GM23338 (cell line): ENCODE results near the gene PIGH. TPM values are rescaled to one million over a fixed set of nuclear protein-coding genes. Genes with fewer than 3 reads are reported as not detected.

Experiments
- ATAC-seq: fragments of 200-7000 bp; cut with Tn5 transposase; 3 replicates; pipeline ENCODE4 v1.9.1; 2020
- DNase-seq: peaks from one replicate; pipeline ENCODE4 v3.0.0-alpha.2; 2015; ENCODE audit warnings: low spot score
- H2AFZ ChIP-seq: fragments of 200-600 bp; sonication (generic); 2 replicates; pipeline ENCODE4 v1.8.0; 2016; ENCODE audit warnings: antibody characterized with exemption, mild to moderate bottlenecking, moderate library complexity
- H3F3A ChIP-seq: fragments of 200-600 bp; sonication (generic); replicated peaks from 2 replicates; pipeline ENCODE4 v1.8.0; 2017; ENCODE audit warnings: antibody characterized with exemption, mixed run types, low read depth
- H3K27ac ChIP-seq: fragments of 200-600 bp; sonication (generic); 2 replicates; pipeline ENCODE4 v1.6.1; 2016; ENCODE audit warnings: low read depth
- H3K27me3 ChIP-seq: fragments of 200-600 bp; sonication (generic); 2 replicates; pipeline ENCODE4 v1.8.0; 2016; ENCODE audit warnings: mild to moderate bottlenecking, mixed run types, moderate library complexity; ENCODE audit not compliant: insufficient read depth
- H3K36me3 ChIP-seq: fragments of 200-600 bp; sonication (generic); 2 replicates; pipeline ENCODE4 v1.8.0; 2016; ENCODE audit warnings: mild to moderate bottlenecking; ENCODE audit not compliant: insufficient read depth
- H3K4me1 ChIP-seq: fragments of 200-600 bp; sonication (generic); 2 replicates; pipeline ENCODE4 v1.8.0; 2016; ENCODE audit warnings: mild to moderate bottlenecking, moderate library complexity; ENCODE audit not compliant: insufficient read depth
- H3K4me2 ChIP-seq: fragments of 200-600 bp; sonication (generic); 2 replicates; pipeline ENCODE4 v1.7.1; 2017; ENCODE audit warnings: mixed run types
- H3K4me3 ChIP-seq: fragments of 200-600 bp; sonication (generic); 2 replicates; pipeline ENCODE4 v1.6.1; 2016; ENCODE audit warnings: mixed run types
- H3K79me2 ChIP-seq: fragments of 200-600 bp; sonication (generic); replicated peaks from 2 replicates; pipeline ENCODE4 v1.8.0; 2017; ENCODE audit warnings: mild to moderate bottlenecking; ENCODE audit not compliant: insufficient read depth
- H3K9me2 ChIP-seq: fragments of 200-600 bp; sonication (generic); 2 replicates; pipeline ENCODE4 v1.8.0; 2017; ENCODE audit not compliant: insufficient read depth
- H4K20me1 ChIP-seq: fragments of 200-600 bp; sonication (generic); replicated peaks from 2 replicates; pipeline ENCODE4 v1.8.0; 2017; ENCODE audit warnings: mild to moderate bottlenecking; ENCODE audit not compliant: insufficient read depth
- H3K27ac Mint-ChIP-seq: 2 replicates; pipeline ENCODE4 v1.8.0; 2020; ENCODE audit warnings: inconsistent platforms, mild to moderate bottlenecking, moderate library complexity, mixed read lengths
- H3K27me3 Mint-ChIP-seq: 3 replicates; pipeline ENCODE4 v1.8.0; 2022; ENCODE audit warnings: low read depth, mild to moderate bottlenecking, moderate library complexity, mixed read lengths, inconsistent platforms; ENCODE audit not compliant: insufficient read depth, poor library complexity
- H3K36me3 Mint-ChIP-seq: 3 replicates; pipeline ENCODE4 v1.8.0; 2021; ENCODE audit warnings: low read depth, mild to moderate bottlenecking, inconsistent platforms, moderate library complexity, mixed read lengths
- H3K4me1 Mint-ChIP-seq: 3 replicates; pipeline ENCODE4 v1.8.0; 2020; ENCODE audit warnings: mild to moderate bottlenecking, inconsistent platforms, mixed read lengths
- H3K4me3 Mint-ChIP-seq: 3 replicates; pipeline ENCODE4 v1.8.0; 2021; ENCODE audit warnings: moderate library complexity, mild to moderate bottlenecking, inconsistent platforms, mixed read lengths
- H3K9me3 Mint-ChIP-seq: 3 replicates; pipeline ENCODE4 v1.8.0; 2020; ENCODE audit warnings: moderate library complexity, mild to moderate bottlenecking, inconsistent platforms, mixed read lengths
- CREB1 ChIP-seq: fragments of 250-450 bp; sonication (Bioruptor Pico); IDR thresholded peaks from 2 replicates; pipeline ENCODE4 v1.5.0; 2020; ENCODE audit warnings: low read depth, mild to moderate bottlenecking, moderate library complexity
- ETS1 ChIP-seq: IDR thresholded peaks from 2 replicates; pipeline ENCODE4 v1.6.1; 2016; ENCODE audit warnings: antibody characterized with exemption
- EZH2 ChIP-seq: fragments of 200-600 bp; sonication (generic); IDR thresholded peaks from one replicate; pipeline ENCODE4 v1.8.0; 2017; ENCODE audit warnings: antibody characterized with exemption, mild to moderate bottlenecking, low read depth; ENCODE audit not compliant: unreplicated experiment
- EZH2phosphoT487 ChIP-seq: fragments of 200-600 bp; sonication (generic); IDR thresholded peaks from one replicate; pipeline ENCODE4 v1.8.1; 2018; ENCODE audit warnings: antibody characterized with exemption; ENCODE audit not compliant: unreplicated experiment
- JUNB ChIP-seq: IDR thresholded peaks from one replicate; pipeline ENCODE4 v1.6.1; 2016; ENCODE audit warnings: antibody characterized with exemption; ENCODE audit not compliant: unreplicated experiment
- NANOG ChIP-seq: IDR thresholded peaks from 2 replicates; pipeline ENCODE4 v1.6.1; 2016; ENCODE audit warnings: antibody characterized with exemption, borderline replicate concordance
- POLR2AphosphoS5 ChIP-seq: IDR thresholded peaks from 2 replicates; pipeline ENCODE4 v1.6.1; 2016; ENCODE audit warnings: antibody characterized with exemption, low read depth
- REST ChIP-seq: IDR thresholded peaks from one replicate; pipeline ENCODE4 v1.6.1; 2018; ENCODE audit warnings: antibody characterized with exemption; ENCODE audit not compliant: unreplicated experiment
- STAT1 ChIP-seq: IDR thresholded peaks from one replicate; pipeline ENCODE4 v1.6.1; 2016; ENCODE audit warnings: antibody characterized with exemption; ENCODE audit not compliant: unreplicated experiment
- ZNF114 ChIP-seq: fragments of 250-450 bp; sonication (Bioruptor Pico); IDR thresholded peaks from 2 replicates; pipeline ENCODE4 v1.5.0; 2020; ENCODE audit warnings: mild to moderate bottlenecking, moderate library complexity
- ZNF331 ChIP-seq: fragments of 250-450 bp; sonication (Bioruptor Pico); IDR thresholded peaks from 2 replicates; pipeline ENCODE4 v1.5.0; 2020; ENCODE audit warnings: low read depth, mild to moderate bottlenecking, moderate library complexity
- ZNF462 ChIP-seq: fragments of 250-450 bp; sonication (Bioruptor Pico); IDR thresholded peaks from 2 replicates; pipeline ENCODE4 v1.5.0; 2020; ENCODE audit warnings: mild to moderate bottlenecking, moderate library complexity
- polyA plus RNA-seq: library from polyadenylated mRNA; unstranded; fragments of >200 nt; fragmentation: Nextera tagmentation; extraction: Ambion mirVana; gene quantifications from 2 replicates; pipeline ENCODE4 v1.2.1, GENCODE V29; 2016
- total RNA-seq: library from RNA; depleted of rRNA; stranded (reverse); fragments of >200 nt; shearing (Covaris generic); gene quantifications from 2 replicates; pipeline ENCODE4 v1.2.3, GENCODE V29; 2014
- TF ChIP-seq, protein P1 (sequence below), 2 experiments: fragments of 200-600 bp in 1 of 2; sonication (generic) in 1 of 2; conservative IDR thresholded peaks; 2 replicates each; pipeline versions ENCODE4 v1.5.1 to v1.6.1; 2016 to 2017; ENCODE audit warnings: antibody characterized with exemption in 2 of 2, low read depth in 2 of 2, mild to moderate bottlenecking in 2 of 2, moderate library complexity in 1 of 2

PIGH gene
- total and polyA plus RNA-seq, 2 experiments from 2014 or later: 8.7 to 9.3 TPM

- Histone ChIP-seq H3K79me2 (no peaks in the 10 kb centered on the region), H3K4me3 (no peak overlapping the region), H4K20me1 (no peaks in the 10 kb centered on the region; the same call in 1 of the 2 replicates), H3F3A (no peaks in the 10 kb centered on the region), H3K4me1 (no peaks in the 10 kb centered on the region), H2AFZ (no peak overlapping the region), H3K36me3 (no peaks in the 10 kb centered on the region), H3K4me2 (no peak overlapping the region), H3K27ac (no peak overlapping the region), H3K9me2 (no peaks in the 10 kb centered on the region), H3K27me3 (no peaks in the 10 kb centered on the region)
- Mint-ChIP-seq H3K4me3 (no peak overlapping the region), H3K27me3 (peaks cover 2% of the 10 kb centered on the region), H3K4me1 (peaks cover 3% of the 10 kb centered on the region; the same call in 2 of the 3 replicates), H3K36me3 (peaks cover 13% of the 10 kb centered on the region), H3K27ac (no peak overlapping the region), H3K9me3 (no peaks in the 10 kb centered on the region; the same call in 2 of the 3 replicates)
- TF ChIP-seq CREB1 (CRISPR knock-in tag) (no peak), ZNF331 (CRISPR knock-in tag) (no peak), EZH2phosphoT487 (no peak), EZH2 (no peak), JUNB (no peak), ETS1 (no peak), NANOG (no peak), ZNF462 (no peak), STAT1 (no peak), ZNF114 (no peak), REST (no peak), POLR2AphosphoS5 (no peak)
- TF ChIP-seq, protein P1, sequence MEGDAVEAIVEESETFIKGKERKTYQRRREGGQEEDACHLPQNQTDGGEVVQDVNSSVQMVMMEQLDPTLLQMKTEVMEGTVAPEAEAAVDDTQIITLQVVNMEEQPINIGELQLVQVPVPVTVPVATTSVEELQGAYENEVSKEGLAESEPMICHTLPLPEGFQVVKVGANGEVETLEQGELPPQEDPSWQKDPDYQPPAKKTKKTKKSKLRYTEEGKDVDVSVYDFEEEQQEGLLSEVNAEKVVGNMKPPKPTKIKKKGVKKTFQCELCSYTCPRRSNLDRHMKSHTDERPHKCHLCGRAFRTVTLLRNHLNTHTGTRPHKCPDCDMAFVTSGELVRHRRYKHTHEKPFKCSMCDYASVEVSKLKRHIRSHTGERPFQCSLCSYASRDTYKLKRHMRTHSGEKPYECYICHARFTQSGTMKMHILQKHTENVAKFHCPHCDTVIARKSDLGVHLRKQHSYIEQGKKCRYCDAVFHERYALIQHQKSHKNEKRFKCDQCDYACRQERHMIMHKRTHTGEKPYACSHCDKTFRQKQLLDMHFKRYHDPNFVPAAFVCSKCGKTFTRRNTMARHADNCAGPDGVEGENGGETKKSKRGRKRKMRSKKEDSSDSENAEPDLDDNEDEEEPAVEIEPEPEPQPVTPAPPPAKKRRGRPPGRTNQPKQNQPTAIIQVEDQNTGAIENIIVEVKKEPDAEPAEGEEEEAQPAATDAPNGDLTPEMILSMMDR (conservative IDR thresholded peaks at IDR 0.05; ENCODE audit: low read depth in 2 of 2): no peak
- no peak for ATAC-seq
- DNase-seq: no peak
These were observed 48.1 kb downstream of the PIGH start for GRCh38 chr14:67551940-67552339.
